Activated CD4-positive, alpha-beta memory T cell treated with anti-CD3 and anti-CD28 coated beads, Interleukin-2, amount 10 ng/mL, durations not matched to agents 7 days and 5 days (primary cell): ENCODE data around the gene RAD51B. TPM values are rescaled to one million over a fixed set of nuclear protein-coding genes. Genes with fewer than 3 reads are reported as not detected.

Source experiments
- CTCF ChIA-PET: fragments of 350-600 bp; sonication (Branson Sonifier 250); formaldehyde crosslinking; loops from one replicate; lab custom pipeline; 2021; ENCODE audit warnings: antibody characterized with exemption, inconsistent platforms; lab: Charles Lee
- POLR2A ChIA-PET: fragments of 350-600 bp; sonication (Branson Sonifier 250); formaldehyde crosslinking; loops from one replicate; lab custom pipeline; 2021; ENCODE audit warnings: antibody characterized with exemption; lab: Charles Lee
- DNase-seq: peaks from one replicate; pipeline ENCODE4 v3.0.0-alpha.2; 2020
- H3K27ac Mint-ChIP-seq: one replicate; pipeline ENCODE4 v1.8.0; 2021; ENCODE audit warnings: mild to moderate bottlenecking, mixed read lengths
- H3K27me3 Mint-ChIP-seq: one replicate; pipeline ENCODE4 v1.8.0; 2021; ENCODE audit warnings: mixed read lengths
- H3K36me3 Mint-ChIP-seq: one replicate; pipeline ENCODE4 v1.8.0; 2021; ENCODE audit warnings: low read depth, mixed read lengths
- H3K4me1 Mint-ChIP-seq: one replicate; pipeline ENCODE4 v1.8.0; 2021; ENCODE audit warnings: mixed read lengths
- H3K4me3 Mint-ChIP-seq: one replicate; pipeline ENCODE4 v1.8.0; 2021; ENCODE audit warnings: mild to moderate bottlenecking, mixed read lengths
- H3K9me3 Mint-ChIP-seq: one replicate; pipeline ENCODE4 v1.8.0; 2021; ENCODE audit warnings: mixed read lengths
- total RNA-seq, 2 experiments: library from RNA; stranded (reverse); gene quantifications; one replicate each; pipeline ENCODE4 v1.2.3, GENCODE V29; 2021

RAD51B gene
- total RNA-seq, 2 experiments from 2014 or later = 33.1 to 40.8 TPM

DNA sequence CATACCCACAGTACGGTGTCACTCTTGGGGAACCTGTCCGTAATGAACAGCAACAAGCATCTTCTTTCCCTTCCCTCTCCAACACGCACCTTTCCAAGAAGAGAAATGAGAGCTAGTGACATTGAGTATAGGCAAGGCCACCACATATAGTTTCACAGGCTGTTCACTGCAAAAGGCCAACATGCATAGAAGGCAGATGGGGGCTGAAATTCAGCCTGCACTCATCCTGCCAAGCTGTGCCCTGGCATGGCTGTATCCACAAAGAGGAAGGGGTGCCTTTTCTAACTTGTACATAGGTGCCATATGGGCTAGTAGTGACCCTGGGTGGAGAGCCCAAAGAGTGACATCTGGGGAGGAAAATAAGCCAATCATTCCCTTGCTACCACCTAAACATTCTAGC is 803.7 kb downstream of the RAD51B start:
- no peak overlapping the region for H3K4me3 Mint-ChIP-seq
- DNase-seq = no peak
- H3K36me3 Mint-ChIP-seq = no peaks in the 10 kb centered on the region
- H3K9me3 Mint-ChIP-seq = peaks cover 10% of the 10 kb centered on the region
- ChIA-PET POLR2A (no interaction called here), CTCF (no interaction called here)
- H3K4me1 Mint-ChIP-seq = peaks cover 4% of the 10 kb centered on the region
- no peak overlapping the region for H3K27ac Mint-ChIP-seq
- H3K27me3 Mint-ChIP-seq = peaks cover 2% of the 10 kb centered on the region

DNA sequence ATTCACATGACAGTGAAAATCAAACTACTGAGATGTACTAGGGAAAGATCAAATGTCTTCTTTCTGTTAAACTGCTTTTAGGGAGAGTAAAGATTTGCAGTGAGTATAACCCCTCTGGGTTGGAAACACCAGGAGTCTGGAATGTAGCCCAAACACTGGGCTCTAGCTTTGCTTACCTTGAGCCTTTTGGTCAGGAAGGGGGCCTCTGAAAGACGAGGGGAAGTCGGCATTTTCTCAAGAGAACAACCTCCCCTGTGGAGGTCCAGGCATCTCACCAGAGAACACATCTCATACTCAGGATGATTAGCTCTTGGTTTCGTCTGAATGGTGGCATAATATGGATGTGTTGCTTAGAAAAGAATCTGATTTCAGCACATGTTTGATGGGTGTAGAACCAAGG is 804.2 kb downstream of the RAD51B start:
- POLR2A ChIA-PET = no interaction called here
- CTCF ChIA-PET = no interaction called here
- H3K27ac Mint-ChIP-seq = no peak overlapping the region

DNA sequence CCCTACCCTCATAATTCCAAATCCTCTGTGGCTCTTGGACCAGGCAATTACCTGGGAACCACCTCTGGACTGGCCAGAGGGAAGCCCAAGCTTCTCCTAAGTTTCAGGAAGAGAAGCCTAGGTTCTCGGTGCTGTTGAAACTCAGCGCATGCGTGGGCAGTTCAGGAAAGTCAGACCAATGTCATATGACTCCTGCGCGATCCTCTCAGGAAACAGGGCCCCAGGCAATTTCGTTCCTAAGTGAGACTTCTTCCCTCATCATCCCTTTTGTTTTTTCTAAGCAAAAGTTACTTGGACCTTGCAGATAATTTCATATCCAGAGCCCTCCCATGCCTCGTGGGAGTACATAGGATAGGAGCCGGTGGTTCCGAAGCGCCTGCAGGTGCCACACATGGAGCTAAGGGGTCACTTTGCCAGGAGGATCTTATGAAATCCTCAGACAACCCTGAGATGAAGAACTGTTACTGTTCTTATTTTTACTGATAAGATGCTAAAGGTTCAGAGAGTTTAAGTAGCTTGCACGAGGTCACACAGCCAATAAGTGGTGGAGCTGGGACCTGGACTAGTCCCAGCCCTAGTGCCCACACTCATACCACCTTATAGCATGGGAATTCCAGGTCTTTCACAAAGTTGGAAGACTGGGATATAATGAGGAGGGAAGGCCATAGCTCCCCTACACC is 805.1 kb downstream of the RAD51B start:
- ChIA-PET CTCF (no interaction called here), POLR2A (interaction anchor here (1.5 to 1.6 kb wide), 2 partner anchors 155 to 163 kb away, joined by 3 to 4 read pairs; no protein-coding TSS in a partner anchor)
- Mint-ChIP-seq H3K4me3 (no peak overlapping the region), H3K4me1 (peaks cover 12% of the 10 kb centered on the region), H3K9me3 (peaks cover 4% of the 10 kb centered on the region), H3K27me3 (peaks cover 9% of the 10 kb centered on the region), H3K36me3 (no peaks in the 10 kb centered on the region), H3K27ac (no peak overlapping the region)
- DNase-seq = no peak

More for the DNA sequence above, 804.2 kb downstream of the RAD51B start:
- Mint-ChIP-seq H3K36me3 (no peaks in the 10 kb centered on the region), H3K9me3 (peaks cover 5% of the 10 kb centered on the region), H3K4me3 (no peak overlapping the region), H3K27me3 (peaks cover 5% of the 10 kb centered on the region), H3K4me1 (peaks cover 9% of the 10 kb centered on the region)
- DNase-seq = no peak

DNA sequence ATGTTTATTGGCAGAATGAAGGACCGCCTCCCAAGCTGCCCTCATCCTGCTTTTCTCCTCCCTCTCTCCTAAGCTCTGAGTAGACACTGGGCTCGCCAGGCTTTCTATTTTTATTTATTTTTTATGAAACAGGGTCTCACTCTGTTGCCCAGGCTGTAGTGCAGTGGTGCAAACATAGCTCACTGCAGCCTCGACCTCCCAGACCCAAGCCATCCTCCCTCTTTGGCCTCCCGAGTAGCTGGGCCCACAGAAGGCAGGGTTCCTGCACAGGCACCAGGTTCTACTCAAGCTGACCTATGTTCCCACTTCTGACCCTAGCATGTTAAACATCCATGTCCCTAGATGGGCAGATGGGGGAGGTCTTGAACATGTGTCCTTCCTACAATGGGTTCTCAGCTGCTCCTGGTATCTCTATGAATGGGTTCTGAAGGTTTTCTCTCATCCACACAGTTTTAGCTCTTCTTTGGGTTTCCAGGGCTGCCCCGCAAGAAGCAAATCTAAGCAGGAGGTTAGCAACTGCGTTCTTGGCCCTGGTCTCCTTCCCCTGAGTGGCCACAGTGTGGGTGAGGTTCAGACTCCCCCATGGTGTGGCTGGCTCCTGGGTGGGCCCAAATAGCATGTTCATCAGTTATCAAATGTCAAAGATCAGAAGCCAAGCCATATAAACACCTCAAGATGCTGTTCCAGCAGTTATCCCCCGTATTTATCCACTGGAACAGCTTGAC is 805.9 kb downstream of the RAD51B start:
- H3K4me1 Mint-ChIP-seq = peaks cover 12% of the 10 kb centered on the region
- CTCF ChIA-PET = no interaction called here
- no peak for DNase-seq
- peaks cover 4% of the 10 kb centered on the region for H3K9me3 Mint-ChIP-seq
- POLR2A ChIA-PET = interaction anchor here (1.5 to 1.6 kb wide), 2 partner anchors 155 to 162 kb away, joined by 3 to 4 read pairs; no protein-coding TSS in a partner anchor
- no peak overlapping the region for H3K27ac Mint-ChIP-seq
- H3K36me3 Mint-ChIP-seq = no peaks in the 10 kb centered on the region
- H3K4me3 Mint-ChIP-seq = no peak overlapping the region
- H3K27me3 Mint-ChIP-seq = peaks cover 14% of the 10 kb centered on the region

DNA sequence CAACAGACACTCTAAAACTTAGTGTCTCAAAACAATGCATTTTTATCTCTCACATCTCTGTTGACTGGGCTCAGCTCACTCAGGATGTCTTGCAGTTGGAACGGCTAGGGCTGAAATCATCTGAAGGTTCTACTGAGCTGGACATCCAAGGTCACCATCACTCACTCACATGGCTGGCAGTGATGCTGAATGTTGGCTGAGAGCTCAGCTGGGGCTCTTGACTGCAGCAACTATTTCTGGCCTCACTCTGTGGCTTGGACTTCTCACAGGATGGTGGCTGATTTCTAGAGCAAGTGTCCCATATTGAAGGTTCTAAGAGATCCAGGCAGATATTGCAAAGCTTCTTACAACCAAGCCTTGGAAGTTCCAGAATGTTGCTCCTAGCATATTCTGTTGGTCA is 806.8 kb downstream of the RAD51B start:
- ChIA-PET CTCF (no interaction called here), POLR2A (interaction anchor here (3.6 kb wide), 1 partner anchor 59 kb away, joined by 10 read pairs; no protein-coding TSS in a partner anchor)
- Mint-ChIP-seq H3K27me3 (peaks cover 14% of the 10 kb centered on the region), H3K27ac (no peak overlapping the region), H3K4me1 (peaks cover 12% of the 10 kb centered on the region), H3K36me3 (no peaks in the 10 kb centered on the region), H3K9me3 (peaks cover 2% of the 10 kb centered on the region), H3K4me3 (no peak overlapping the region)
- DNase-seq = no peak

DNA sequence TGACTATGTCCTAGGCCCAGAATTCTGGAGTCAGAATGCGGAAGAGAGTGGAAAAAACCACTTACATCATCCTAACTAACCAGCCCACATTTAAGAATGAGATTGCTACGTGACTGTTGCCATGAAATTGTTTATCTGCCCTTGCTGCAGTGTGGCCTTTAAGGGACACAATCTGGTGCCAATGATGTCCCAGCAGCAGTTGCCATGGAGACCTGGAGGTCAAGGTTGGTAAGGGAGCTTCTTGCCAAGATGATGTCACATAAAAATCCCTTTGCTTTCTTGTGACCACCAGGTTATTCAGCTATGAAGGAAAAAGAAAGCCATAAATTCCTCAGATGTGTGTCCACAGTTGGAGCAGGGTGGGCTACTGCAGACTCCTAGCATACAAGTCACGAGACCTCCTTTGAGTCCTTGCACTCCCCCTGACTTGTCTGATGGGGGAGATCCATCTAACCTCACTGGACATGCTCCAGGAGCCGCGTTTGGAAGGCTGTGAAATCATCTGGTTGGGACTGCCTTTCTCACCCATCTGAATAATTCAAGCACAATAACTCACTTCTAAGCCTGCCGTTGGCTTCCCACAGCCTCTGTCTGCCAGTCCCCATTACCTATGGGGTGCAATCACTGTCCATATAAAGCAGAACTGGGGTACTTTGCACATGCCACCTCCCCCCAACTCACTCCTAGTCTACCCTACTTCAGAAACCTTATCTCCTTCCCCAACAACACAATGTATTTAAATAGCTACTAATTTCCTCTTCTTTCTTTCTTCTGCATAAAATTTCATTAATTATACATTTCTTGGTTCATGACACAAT is 807.7 kb downstream of the RAD51B start:
- Mint-ChIP-seq H3K27me3 (peaks cover 14% of the 10 kb centered on the region), H3K9me3 (peaks cover under 1% of the 10 kb centered on the region), H3K4me1 (peaks cover 12% of the 10 kb centered on the region), H3K36me3 (no peaks in the 10 kb centered on the region), H3K4me3 (no peak overlapping the region), H3K27ac (no peak overlapping the region)
- CTCF ChIA-PET = no interaction called here
- POLR2A ChIA-PET = interaction anchor here (0.5 to 3.6 kb wide), 2 partner anchors 58 to 770 kb away, joined by 3 to 10 read pairs; no protein-coding TSS in a partner anchor
- DNase-seq = no peak

DNA sequence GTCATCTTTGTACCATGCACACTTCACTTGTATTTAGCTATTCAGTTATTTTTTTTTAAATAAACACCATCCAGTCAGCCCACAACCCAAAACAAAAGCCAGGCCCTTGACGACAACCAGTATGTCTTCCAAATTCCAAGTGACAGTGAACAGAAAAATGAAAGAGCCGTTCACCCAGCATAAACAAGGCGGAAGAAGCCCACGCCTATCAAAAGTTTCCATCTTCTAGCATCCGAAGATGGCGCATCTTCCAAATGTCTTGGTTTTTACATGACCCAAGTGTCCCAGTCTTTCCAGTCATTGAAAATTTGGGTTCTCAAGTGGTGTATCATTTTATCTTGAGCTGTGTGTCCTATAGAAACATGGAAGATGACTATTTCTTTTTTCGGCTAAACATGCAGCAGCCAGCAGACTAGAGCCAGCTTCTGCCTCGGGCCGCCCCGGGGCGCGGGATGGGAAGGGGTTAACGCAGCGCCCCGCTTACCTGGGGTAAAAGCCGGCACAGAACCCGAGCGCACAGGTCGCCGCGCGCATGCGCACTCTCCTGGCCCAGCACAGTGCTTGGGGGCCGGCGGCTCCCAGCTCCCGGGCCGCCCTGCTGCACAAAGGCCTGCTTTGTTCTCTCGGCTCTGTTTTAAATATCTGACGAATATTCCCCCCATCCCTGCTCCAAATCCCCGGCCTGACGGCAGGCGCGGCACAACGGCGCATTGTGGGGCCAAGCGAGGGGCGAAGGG is 808.5 kb downstream of the RAD51B start:
- Mint-ChIP-seq H3K9me3 (no peaks in the 10 kb centered on the region), H3K4me3 (peak overlapping the region; percentile 52), H3K4me1 (peaks cover 12% of the 10 kb centered on the region), H3K27ac (no peak overlapping the region), H3K36me3 (no peaks in the 10 kb centered on the region), H3K27me3 (peaks cover 14% of the 10 kb centered on the region)
- DNase-seq = peak; percentile 36
- POLR2A ChIA-PET = interaction anchor here (0.5 to 3.6 kb wide), 6 partner anchors 35 to 769 kb away, joined by 3 to 10 read pairs (median 4); no protein-coding TSS in a partner anchor
- CTCF ChIA-PET = interaction anchor here (1.4 kb wide), 1 partner anchor 12 kb away, joined by 3 read pairs; no protein-coding TSS in a partner anchor

DNA sequence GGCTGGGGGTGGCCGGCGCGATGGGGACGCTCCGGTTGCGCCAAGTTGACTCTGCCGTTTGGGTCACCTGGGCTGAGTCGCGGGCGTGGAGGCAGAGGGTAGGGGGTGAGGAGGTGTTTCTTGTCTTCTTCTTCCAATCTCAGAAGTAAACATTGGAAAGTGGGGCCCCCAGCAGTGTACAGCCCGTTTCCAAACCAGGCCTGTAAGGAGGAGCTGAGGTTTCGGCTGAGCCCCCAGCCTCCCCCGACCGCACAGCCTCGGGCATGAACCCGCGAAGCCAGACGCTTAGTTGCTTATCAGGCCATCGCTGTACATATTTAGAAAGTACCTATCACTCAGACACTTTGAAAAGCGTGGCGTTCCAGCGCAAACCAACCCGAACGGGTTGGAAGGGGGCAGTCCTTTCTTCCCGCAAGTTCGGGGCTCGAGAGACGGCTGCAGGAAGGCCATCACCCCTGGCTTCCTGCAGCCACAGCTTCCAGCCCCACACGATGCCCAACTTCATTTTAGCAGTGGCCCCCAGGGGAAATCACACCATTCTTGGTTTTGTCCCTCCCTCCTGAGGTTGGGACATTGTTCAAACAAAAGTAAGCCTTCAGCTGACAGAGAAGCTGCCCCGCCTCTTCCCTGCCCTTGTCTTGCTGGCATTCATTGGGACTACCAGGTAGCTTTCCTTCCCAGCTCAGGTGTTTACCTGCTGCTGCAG is 809.2 kb downstream of the RAD51B start:
- peaks cover 14% of the 10 kb centered on the region for H3K27me3 Mint-ChIP-seq
- no peak overlapping the region for H3K27ac Mint-ChIP-seq
- peak; percentile 28 for DNase-seq
- peak overlapping the region; percentile 52 for H3K4me3 Mint-ChIP-seq
- ChIA-PET POLR2A (interaction anchor here (0.6 to 3.6 kb wide), 7 partner anchors 11 to 187 kb away, joined by 3 to 10 read pairs (median 3); no protein-coding TSS in a partner anchor), CTCF (interaction anchor here (1.4 kb wide), 1 partner anchor 13 kb away, joined by 3 read pairs; no protein-coding TSS in a partner anchor)
- no peaks in the 10 kb centered on the region for H3K36me3 Mint-ChIP-seq
- H3K4me1 Mint-ChIP-seq = peaks cover 12% of the 10 kb centered on the region
- no peaks in the 10 kb centered on the region for H3K9me3 Mint-ChIP-seq

DNA sequence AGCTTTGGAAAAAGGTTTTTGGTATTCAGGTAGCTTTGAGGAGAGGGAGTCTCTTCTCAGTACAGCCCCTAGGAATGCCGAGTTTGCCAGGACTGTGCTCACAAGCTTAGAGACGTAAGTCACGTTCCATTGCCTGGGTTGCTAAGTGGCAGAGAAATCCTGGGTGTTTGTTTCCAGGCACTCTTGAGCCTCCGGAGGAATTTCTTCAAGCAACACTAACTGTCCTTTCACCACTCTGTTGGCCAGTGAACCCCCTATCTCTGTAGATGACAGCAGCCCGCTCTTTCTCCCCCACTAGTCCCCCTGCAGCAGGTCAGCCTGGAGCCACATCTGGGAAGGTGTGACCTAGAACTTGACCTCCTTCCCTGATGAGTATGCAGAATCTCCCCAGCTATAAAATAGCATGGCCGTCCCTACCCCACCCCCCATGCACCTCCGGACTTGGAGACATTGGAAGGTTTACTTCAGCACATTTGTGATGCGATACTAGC is 810.5 kb downstream of the RAD51B start:
- peaks cover 14% of the 10 kb centered on the region for H3K27me3 Mint-ChIP-seq
- no peaks in the 10 kb centered on the region for H3K9me3 Mint-ChIP-seq
- no peaks in the 10 kb centered on the region for H3K36me3 Mint-ChIP-seq
- POLR2A ChIA-PET = interaction anchor here (1.0 to 3.6 kb wide), 5 partner anchors 13 to 366 kb away, joined by 3 to 10 read pairs (median 3); no protein-coding TSS in a partner anchor
- CTCF ChIA-PET = no interaction called here
- H3K4me1 Mint-ChIP-seq = peaks cover 12% of the 10 kb centered on the region
- DNase-seq = no peak
- no peak overlapping the region for H3K4me3 Mint-ChIP-seq
- no peak overlapping the region for H3K27ac Mint-ChIP-seq

DNA sequence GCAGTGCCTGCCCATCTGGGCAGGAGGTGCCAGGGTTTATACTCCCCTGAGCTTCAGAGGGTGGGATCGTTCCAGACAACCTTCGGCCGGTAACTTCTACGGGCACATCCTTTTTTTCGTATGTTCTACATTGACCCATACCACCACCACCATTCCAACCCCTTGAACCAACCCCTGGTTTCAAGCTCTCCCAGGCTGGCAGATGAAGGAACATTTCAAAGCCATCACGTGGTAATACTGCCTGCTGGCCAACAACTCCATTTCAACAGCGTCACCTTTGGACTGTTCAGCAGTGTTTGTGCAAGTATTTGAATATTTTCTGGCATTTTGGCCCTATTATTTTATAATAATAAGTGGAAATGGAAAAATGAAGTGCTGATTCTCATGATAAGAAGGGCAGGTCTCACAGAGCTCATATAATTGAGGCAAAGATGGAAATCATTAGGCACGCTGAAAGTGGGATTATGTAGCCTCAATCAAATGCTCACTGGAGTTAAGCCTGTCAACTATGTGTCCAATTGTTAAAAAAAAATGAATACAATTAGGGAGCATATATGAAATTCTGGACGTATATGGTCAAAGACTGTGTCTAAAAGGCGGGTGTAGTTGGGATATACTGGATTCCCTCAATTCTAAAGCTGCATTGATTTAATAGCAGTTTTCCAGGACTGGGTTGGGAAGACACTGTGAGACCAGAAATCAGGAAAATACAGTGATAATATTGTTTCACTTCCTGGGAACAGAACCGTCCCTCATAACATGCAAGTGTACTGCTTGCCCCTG is 811.2 kb downstream of the RAD51B start:
- no peak overlapping the region for H3K4me3 Mint-ChIP-seq
- CTCF ChIA-PET = no interaction called here
- POLR2A ChIA-PET = interaction anchor here (1.0 to 1.1 kb wide), 2 partner anchors 15 to 367 kb away, joined by 3 read pairs; no protein-coding TSS in a partner anchor
- H3K27me3 Mint-ChIP-seq = peaks cover 14% of the 10 kb centered on the region
- no peak overlapping the region for H3K27ac Mint-ChIP-seq
- no peaks in the 10 kb centered on the region for H3K9me3 Mint-ChIP-seq
- H3K4me1 Mint-ChIP-seq = peaks cover 12% of the 10 kb centered on the region
- DNase-seq = no peak
- H3K36me3 Mint-ChIP-seq = no peaks in the 10 kb centered on the region
